Measurements from ENCODE around the gene PFKP.
"Not testable (repeated sequence)": the region's sequence is repeated elsewhere in the genome, so short reads cannot be mapped to it uniquely, and the experiment has no call there.

Gene PFKP

GRCh38 chr10:3093996-3094395 lies 26.6 kb downstream of the PFKP start:
- no peak overlapping the region for H3K4me3 ChIP-seq (ENCODE audit: low read depth, low read length)
- DNase-seq (ENCODE audit: low read depth): no peak

DNA sequence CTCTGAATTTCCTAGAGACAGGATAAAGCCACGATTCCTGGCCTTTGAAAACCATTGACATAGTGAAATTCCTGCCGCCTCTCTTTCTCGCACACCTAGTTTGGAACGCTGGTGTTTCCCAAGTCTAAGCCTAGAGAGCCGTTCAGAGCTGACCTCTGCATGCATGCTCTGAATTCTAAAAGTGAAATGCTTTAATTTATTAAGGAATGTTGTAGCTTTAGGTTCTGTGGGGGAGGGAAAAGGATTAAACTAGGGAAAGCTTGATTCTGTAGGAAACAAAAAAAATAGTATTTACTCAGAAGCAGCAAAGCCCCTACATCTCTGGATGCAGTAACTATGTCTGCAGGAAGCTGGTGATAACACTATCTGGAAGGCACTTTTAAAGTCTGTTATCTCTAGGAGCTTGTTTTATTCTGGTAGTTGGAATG lies 27.3 kb downstream of the PFKP start:
- no peak overlapping the region for H3K4me3 ChIP-seq (ENCODE audit: low read depth, low read length)
- no peak for DNase-seq (ENCODE audit: low read depth)

- peak overlapping the region; percentile 13 for H3K4me3 ChIP-seq (ENCODE audit: low read depth, low read length)
These were observed 28.2 kb downstream of the PFKP start for GRCh38 chr10:3095373-3096139.

DNA sequence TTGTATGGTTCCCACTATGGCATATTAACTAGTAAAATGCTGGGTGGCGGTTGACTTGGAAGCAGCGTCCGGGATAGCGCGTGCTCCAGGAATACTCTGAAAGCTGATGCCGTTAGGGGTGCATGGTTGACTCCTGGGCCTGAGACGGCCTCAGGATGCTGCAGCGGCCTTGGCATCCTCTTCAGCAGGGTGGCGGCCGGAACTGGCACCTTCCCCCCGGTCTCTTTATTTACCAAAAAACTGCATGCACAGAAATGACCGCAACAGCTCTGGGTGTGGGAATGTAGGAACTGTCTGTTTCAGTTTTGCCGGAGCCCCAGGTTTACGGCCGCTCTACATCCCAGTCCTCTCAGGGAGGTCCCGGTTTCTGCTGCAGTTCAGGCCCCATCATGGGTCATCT lies 28.8 kb downstream of the PFKP start:
- no peak overlapping the region for H3K4me3 ChIP-seq (ENCODE audit: low read depth, low read length)
- DNase-seq (ENCODE audit: low read depth): no peak

More at GRCh38 chr10:3095373-3096139, 28.2 kb downstream of the PFKP start:
- peak; percentile 98 for DNase-seq (ENCODE audit: low read depth)

GRCh38 chr10:3097160-3097559 lies 29.8 kb downstream of the PFKP start:
- no peak overlapping the region for H3K4me3 ChIP-seq (ENCODE audit: low read depth, low read length)
- no peak for DNase-seq (ENCODE audit: low read depth)

GRCh38 chr10:3098689-3099088 lies 31.3 kb downstream of the PFKP start:
- no peak overlapping the region for H3K4me3 ChIP-seq (ENCODE audit: low read depth, low read length)
- DNase-seq (ENCODE audit: low read depth): no peak

DNA sequence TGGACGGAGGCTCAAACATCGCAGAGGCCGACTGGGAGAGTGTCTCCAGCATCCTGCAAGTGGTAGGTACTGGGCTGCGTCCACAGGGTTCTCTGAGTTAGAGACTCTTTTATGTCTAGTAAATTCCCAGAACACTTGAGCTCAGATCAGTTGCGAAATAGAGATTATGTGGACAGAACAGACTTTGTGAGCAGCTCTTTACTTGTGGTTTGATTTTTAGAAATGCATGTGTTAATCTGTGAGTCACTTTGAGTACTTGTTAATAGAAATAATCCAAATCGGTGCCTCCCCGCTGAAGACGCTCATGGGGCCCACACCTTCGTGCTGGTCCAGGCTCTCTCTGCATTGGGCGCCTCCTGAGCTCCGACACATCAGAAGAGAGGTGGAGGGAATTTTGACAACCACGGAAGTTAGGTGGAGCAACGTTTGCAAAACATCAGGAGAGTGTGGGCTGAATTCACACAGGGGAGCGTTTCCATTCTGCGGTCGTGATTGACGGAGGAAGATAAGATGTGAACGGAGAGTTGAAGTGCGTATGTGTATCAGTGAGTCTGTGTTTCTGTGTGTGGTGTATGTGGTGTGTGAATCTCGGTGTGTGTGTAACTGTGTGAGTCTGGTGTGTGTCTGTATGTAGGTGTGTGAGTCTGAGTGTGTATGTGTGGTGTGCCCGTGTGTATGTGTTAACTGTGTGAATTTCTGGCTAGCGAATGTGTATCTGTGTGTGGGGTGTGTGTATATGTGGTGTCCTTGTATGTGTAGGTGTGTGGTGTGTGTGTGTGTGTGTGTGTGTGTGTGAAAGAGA lies 32.1 kb downstream of the PFKP start:
- DNase-seq (ENCODE audit: low read depth): peak; percentile 79
- no peak overlapping the region for H3K4me3 ChIP-seq (ENCODE audit: low read depth, low read length)

- no peak overlapping the region for H3K4me3 ChIP-seq (ENCODE audit: low read depth, low read length)
- DNase-seq (ENCODE audit: low read depth): no peak
These were observed 32.9 kb downstream of the PFKP start for GRCh38 chr10:3100093-3100792.

DNA sequence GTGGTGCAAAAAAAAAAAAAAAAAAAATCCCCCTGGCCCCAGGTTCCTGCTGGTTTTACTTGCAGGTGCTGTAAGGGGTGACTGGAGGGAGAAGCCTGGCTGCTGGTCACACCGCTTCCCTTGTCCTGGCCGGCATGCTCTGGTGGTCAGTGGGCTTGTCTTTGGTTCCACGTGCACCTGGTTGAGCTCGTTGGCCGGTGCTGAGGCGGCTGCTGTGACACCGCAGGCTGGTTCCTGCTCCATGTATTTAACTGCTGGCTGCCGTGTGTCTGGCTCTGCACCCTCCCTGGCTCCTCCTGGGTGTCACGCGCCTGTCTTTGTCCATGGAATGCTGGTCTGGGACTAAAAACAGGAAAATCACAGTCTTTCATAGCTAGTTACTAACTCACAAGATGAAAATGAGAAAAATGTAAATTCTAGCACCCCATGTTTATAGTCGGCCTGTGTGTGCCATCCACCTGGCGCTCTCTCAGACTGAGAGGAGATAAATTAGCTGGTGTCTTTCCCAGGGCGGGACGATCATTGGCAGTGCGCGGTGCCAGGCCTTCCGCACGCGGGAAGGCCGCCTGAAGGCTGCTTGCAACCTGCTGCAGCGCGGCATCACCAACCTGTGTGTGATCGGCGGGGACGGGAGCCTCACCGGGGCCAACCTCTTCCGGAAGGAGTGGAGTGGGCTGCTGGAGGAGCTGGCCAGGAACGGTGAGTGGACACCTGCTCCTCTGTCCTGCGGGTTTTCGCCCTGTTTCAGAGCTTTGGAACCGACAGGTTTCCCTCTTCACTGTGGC lies 33.7 kb downstream of the PFKP start:
- H3K4me3 ChIP-seq (ENCODE audit: low read depth, low read length): no peak overlapping the region
- no peak for DNase-seq (ENCODE audit: low read depth)

DNA sequence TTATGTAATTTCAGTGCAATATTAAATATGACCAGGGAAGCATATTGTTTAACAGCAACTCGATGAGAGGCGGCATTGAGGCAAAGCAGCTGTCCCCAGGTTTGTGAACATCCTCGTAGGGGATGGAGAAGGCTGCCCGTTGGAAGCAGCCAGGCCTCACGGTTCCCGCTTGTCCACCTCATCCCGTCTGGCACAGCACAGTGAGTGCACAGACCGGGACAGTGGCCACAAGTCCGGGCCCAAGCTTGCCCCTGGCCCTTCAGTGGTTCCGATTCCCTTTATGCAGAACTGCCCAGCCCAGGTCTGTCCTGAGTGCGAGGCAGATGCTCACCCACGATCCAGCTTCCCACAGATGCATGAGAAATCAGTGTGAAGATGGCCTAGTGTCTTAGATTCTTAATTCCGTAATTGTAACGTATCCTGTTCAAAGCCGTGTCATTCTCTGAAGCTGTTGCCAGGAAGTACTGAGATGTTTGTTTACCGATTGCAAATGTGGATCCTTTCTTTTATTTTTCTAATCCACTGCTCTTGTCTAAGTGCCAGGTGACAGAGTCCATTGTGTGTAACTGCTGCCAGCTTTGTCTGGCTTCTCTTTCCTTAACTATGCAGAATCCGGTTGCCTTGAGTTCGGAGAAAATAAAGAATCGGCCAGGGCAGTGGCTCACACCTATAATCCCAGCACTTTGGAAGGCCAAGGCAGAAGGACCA lies 35.5 kb downstream of the PFKP start:
- DNase-seq (ENCODE audit: low read depth): no peak
- no peak overlapping the region for H3K4me3 ChIP-seq (ENCODE audit: low read depth, low read length)

DNA sequence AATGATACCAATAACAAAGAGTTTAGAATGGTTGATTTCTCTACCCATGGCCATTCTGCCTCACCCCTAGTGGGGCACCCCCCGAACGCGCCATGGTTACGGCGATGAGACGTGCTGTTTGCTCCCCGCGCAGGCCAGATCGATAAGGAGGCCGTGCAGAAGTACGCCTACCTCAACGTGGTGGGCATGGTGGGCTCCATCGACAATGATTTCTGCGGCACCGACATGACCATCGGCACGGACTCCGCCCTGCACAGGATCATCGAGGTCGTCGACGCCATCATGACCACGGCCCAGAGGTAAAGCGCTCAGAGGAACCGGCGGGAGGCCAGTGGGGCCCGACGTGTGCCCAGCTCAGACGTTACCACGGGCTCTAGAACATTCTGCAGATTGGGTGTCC lies 36.3 kb downstream of the PFKP start:
- H3K4me3 ChIP-seq (ENCODE audit: low read depth, low read length): no peak overlapping the region
- no peak for DNase-seq (ENCODE audit: low read depth)

GRCh38 chr10:3104251-3104918 lies 37.0 kb downstream of the PFKP start:
- DNase-seq (ENCODE audit: low read depth): no peak

GRCh38 chr10:3105166-3105565 lies 37.8 kb downstream of the PFKP start:
- no peak for DNase-seq (ENCODE audit: low read depth)
- no peak overlapping the region for H3K4me3 ChIP-seq (ENCODE audit: low read depth, low read length)

More at GRCh38 chr10:3104251-3104918, 37.0 kb downstream of the PFKP start:
- no peak overlapping the region for H3K4me3 ChIP-seq (ENCODE audit: low read depth, low read length)

DNA sequence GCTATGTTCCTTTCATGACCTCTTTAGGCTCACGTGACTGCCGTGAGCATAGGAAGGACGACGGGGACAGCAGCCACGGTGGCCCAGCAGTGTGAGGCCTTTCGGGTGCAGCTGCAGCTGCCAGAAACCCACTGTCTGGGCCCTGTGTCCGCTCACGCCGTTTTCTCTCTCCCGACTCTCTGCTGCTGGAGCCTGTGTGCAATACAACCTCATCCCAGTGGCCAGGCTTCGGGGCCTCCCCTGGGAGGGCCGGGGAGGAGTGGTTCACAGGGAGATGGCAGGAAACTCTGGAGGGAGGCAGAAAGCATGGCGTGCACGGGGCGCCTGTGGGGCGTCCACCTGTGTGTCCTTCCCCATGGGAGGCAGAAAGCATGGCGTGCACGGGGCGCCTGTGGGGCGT lies 38.6 kb downstream of the PFKP start:
- no peak overlapping the region for H3K4me3 ChIP-seq (ENCODE audit: low read depth, low read length)
- no peak for DNase-seq (ENCODE audit: low read depth)

DNA sequence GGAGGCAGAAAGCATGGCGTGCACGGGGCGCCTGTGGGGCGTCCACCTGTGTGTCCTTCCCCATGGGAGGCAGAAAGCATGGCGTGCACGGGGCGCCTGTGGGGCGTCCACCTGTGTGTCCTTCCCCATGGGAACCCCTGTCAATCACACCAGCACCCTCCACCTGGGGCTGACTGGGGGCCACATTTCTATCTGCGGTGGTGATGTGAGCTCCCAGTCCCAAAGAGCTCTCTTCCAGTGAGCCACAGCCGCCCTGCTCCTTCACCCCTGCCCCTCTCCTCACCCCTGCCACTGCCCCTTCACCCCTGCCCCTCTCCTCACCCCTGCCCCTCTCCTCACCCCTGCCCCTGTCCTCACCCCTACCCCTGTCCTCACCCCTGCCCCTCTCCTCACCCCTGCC lies 39.0 kb downstream of the PFKP start:
- DNase-seq (ENCODE audit: low read depth); H3K4me3 ChIP-seq (ENCODE audit: low read depth, low read length): not testable (repeated sequence)

DNA sequence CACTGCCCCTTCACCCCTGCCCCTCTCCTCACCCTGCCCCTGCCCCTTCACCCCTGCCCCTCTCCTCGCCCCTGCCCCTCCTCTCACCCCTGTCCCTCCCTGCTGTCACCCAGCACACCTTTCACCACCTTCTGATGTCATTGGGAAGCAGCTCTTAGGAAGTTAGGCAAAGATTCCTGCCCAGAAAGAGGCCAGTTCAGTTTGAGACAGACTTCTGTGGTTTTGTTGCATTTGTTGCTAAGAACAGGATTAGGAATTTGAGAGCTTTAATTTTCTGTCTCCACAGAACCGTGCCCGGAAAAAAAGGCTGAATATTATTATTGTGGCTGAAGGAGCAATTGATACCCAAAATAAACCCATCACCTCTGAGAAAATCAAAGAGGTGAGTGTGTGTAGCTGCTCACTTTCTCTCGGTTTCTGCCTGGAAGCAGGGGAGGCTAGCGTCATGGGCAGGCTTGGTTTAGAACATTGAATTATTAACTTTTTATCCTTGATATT lies 39.6 kb downstream of the PFKP start:
- DNase-seq (ENCODE audit: low read depth): peak; percentile 29
- H3K4me3 ChIP-seq (ENCODE audit: low read depth, low read length): no peak overlapping the region

DNA sequence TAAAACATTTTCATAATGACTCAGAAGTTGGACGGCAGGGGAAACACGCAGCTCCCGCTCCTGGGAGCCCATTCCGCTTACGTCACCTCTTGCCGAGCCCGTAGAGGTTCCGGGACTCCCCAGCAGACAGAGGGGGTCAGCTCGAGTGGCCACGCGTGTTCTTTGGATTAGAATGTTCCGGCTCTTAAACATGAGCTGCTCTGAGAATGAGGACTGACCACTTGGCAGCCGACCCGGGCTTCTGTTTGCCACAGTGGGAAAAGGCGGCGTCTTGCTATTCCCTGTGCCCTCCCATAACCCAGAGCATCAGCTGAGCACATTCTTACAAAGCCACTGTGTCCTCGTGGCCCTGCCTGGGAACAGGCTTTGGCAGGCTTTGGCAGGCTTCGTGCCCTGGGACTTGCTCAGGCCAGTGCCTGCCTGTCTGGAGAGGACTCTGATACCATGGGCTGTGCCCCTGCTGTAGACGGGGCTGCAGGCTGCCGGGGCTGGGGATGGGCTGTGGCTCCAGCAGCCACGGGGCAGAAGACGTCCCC lies 40.1 kb downstream of the PFKP start:
- no peak overlapping the region for H3K4me3 ChIP-seq (ENCODE audit: low read depth, low read length)
- DNase-seq (ENCODE audit: low read depth): peak; percentile 97

DNA sequence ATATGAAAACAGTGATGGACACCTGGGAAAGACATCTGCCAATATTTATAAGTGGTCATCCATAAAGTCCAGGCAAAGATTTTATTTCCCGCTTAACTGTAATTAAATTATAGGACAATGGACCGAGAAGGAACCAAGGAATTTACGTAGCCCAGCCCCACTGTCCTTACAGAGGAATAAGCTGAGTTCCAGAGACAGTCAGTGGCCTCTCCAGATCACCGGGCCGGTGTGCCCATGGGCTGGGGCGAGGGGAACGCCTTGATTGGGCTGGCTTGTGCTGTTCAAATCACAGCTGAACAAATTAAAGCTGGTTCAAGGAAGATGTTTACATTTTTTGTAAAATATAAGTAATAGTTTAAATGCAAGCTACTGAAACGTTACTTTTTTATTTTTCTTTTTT lies 40.7 kb downstream of the PFKP start:
- H3K4me3 ChIP-seq (ENCODE audit: low read depth, low read length): no peak overlapping the region
- no peak for DNase-seq (ENCODE audit: low read depth)
